Measurements from ENCODE around the gene RASA4B.
"Not testable (repeated sequence)": the region's sequence is repeated elsewhere in the genome, so short reads cannot be mapped to it uniquely, and the experiment has no call there.

The RASA4B gene

GRCh38 chr7:102474116-102474515 lies 43.5 kb downstream of the RASA4B start:
- not testable (repeated sequence) for DNase-seq (ENCODE audit: low read depth in 1 of 2, low spot score in 1 of 2)

GRCh38 chr7:102473271-102473991 lies 44.1 kb downstream of the RASA4B start:
- DNase-seq (ENCODE audit: low read depth in 1 of 2, low spot score in 1 of 2) = no peak

- DNase-seq (ENCODE audit: low read depth in 1 of 2, low spot score in 1 of 2) = no peak
Observed at GRCh38 chr7:102472126-102473041, 45.2 kb downstream of the RASA4B start.

GRCh38 chr7:102471791-102472125 lies 45.8 kb downstream of the RASA4B start:
- no peak for DNase-seq (ENCODE audit: low read depth in 1 of 2, low spot score in 1 of 2)

- no peak for DNase-seq (ENCODE audit: low read depth in 1 of 2, low spot score in 1 of 2)
Observed at GRCh38 chr7:102469972-102470825, 47.4 kb downstream of the RASA4B start.

- DNase-seq (ENCODE audit: low read depth in 1 of 2, low spot score in 1 of 2) = no peak
Observed at GRCh38 chr7:102469351-102469971, 48.1 kb downstream of the RASA4B start.

- DNase-seq (ENCODE audit: low read depth in 1 of 2, low spot score in 1 of 2) = no peak
Observed at GRCh38 chr7:102468478-102469350, 48.9 kb downstream of the RASA4B start.

GRCh38 chr7:102467581-102468477 lies 49.7 kb downstream of the RASA4B start:
- no peak for DNase-seq (ENCODE audit: low read depth in 1 of 2, low spot score in 1 of 2)

GRCh38 chr7:102466097-102466496 lies 51.5 kb downstream of the RASA4B start:
- no peak for DNase-seq (ENCODE audit: low read depth in 1 of 2, low spot score in 1 of 2)

- peak; percentile 93 to 94 for DNase-seq (ENCODE audit: low read depth in 1 of 2, low spot score in 1 of 2)
Observed at GRCh38 chr7:102464577-102465280, 52.8 kb downstream of the RASA4B start, which contains the start of the genes ALKBH4 and LRWD1. ALKBH4 (minus strand) TSS chr7:102464863; CDS start chr7:102464836, 27 bp downstream. LRWD1 (plus strand) TSS chr7:102464984; CDS start chr7:102465081, 97 bp downstream.

GRCh38 chr7:102463841-102464576 lies 53.6 kb downstream of the RASA4B start:
- no peak for DNase-seq (ENCODE audit: low read depth in 1 of 2, low spot score in 1 of 2)

- DNase-seq (ENCODE audit: low read depth in 1 of 2, low spot score in 1 of 2) = no peak
Observed at GRCh38 chr7:102460467-102460866, 57.1 kb downstream of the RASA4B start.

- no peak for DNase-seq (ENCODE audit: low read depth in 1 of 2, low spot score in 1 of 2)
Observed at GRCh38 chr7:102459221-102459844, 58.2 kb downstream of the RASA4B start.

GRCh38 chr7:102457352-102457924 lies 60.1 kb downstream of the RASA4B start:
- DNase-seq (ENCODE audit: low read depth in 1 of 2, low spot score in 1 of 2) = no peak

- DNase-seq (ENCODE audit: low read depth in 1 of 2, low spot score in 1 of 2) = no peak
Observed at GRCh38 chr7:102456327-102456726, 61.2 kb downstream of the RASA4B start.

- no peak for DNase-seq (ENCODE audit: low read depth in 1 of 2, low spot score in 1 of 2)
Observed at GRCh38 chr7:102455596-102455995, 62.0 kb downstream of the RASA4B start.

- DNase-seq (ENCODE audit: low read depth in 1 of 2, low spot score in 1 of 2) = not testable (repeated sequence)
Observed at GRCh38 chr7:102454932-102455331, 62.6 kb downstream of the RASA4B start.
